NB4 (cell line): ENCODE results near the gene ZNF98.

Experiments
- DNase-seq: peaks from one replicate; pipeline ENCODE4 v3.0.0; 2010; ENCODE audit warnings: low read depth
- H3K4me3 ChIP-seq: one replicate; pipeline ENCODE4 v1.5.1; 2011; ENCODE audit warnings: mild to moderate bottlenecking, low read depth, low read length, moderate library complexity
- MYC ChIP-seq: IDR thresholded peaks from 2 replicates; pipeline ENCODE4 v1.6.1; 2011; ENCODE audit warnings: low read depth, low read length
- POLR2A ChIP-seq: IDR thresholded peaks from 2 replicates; pipeline ENCODE4 v1.6.1; 2011; ENCODE audit warnings: mild to moderate bottlenecking; ENCODE audit not compliant: insufficient read length; ENCODE audit errors: extremely low read depth
- TF ChIP-seq, protein P1 (sequence below): IDR thresholded peaks from 2 replicates; pipeline ENCODE4 v1.6.1; 2011; ENCODE audit warnings: low read depth, low read length
- TF ChIP-seq, protein P2 (sequence below): IDR thresholded peaks from one replicate; pipeline ENCODE4 v1.5.1; 2012; ENCODE audit warnings: low read depth, low read length

The ZNF98 gene

DNA sequence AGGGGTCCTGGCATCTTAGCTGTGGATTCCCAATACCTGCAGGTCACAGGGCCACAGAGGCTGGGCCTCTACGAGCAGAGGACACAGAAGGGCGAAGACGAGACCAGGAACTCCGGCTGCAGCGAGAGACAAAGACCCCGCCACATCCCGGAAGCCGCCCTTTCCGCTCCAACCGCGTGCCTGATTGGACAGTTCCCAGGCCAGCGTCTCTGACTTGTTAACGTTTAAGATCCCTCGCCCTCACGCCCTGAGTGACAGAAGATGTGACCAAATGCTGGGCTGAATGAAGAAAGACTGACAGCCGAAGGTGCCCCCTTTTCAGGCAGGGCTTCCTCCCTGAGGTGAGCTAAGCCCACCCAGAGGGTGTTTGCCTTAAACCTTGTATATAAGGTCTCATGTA lies at the start of gene ZNF98:
TSS of gene ZNF98 (minus strand) at position 136 of the 400 bp plus-strand sequence. CDS start at position 14, 122 bp downstream.
- TF ChIP-seq, protein P1, sequence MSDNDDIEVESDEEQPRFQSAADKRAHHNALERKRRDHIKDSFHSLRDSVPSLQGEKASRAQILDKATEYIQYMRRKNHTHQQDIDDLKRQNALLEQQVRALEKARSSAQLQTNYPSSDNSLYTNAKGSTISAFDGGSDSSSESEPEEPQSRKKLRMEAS: no peak
- TF ChIP-seq MYC: no peak
- TF ChIP-seq, protein P2, sequence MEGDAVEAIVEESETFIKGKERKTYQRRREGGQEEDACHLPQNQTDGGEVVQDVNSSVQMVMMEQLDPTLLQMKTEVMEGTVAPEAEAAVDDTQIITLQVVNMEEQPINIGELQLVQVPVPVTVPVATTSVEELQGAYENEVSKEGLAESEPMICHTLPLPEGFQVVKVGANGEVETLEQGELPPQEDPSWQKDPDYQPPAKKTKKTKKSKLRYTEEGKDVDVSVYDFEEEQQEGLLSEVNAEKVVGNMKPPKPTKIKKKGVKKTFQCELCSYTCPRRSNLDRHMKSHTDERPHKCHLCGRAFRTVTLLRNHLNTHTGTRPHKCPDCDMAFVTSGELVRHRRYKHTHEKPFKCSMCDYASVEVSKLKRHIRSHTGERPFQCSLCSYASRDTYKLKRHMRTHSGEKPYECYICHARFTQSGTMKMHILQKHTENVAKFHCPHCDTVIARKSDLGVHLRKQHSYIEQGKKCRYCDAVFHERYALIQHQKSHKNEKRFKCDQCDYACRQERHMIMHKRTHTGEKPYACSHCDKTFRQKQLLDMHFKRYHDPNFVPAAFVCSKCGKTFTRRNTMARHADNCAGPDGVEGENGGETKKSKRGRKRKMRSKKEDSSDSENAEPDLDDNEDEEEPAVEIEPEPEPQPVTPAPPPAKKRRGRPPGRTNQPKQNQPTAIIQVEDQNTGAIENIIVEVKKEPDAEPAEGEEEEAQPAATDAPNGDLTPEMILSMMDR: no peak
- no peak for TF ChIP-seq POLR2A
- H3K4me3 ChIP-seq: no peak within 1 kb of the TSS
- no peak for DNase-seq

DNA sequence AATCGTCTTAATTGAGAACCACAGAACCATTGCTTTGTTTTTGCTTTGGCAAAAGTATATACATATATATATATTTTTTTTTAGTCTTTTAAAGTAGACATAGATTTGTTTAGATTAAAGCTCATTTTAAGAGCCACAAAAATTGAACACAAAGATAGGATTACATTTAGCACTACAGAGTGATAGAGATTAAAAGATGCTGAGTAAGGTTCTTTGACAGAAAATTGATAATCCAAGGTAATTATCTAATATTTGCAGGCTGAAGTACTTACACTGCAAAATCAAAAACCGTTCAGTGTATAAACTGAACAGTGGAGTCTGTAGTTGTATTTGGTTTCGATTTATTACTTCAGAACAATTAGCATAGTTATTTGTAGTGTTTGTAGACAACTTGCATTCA lies 24.5 kb upstream of the ZNF98 start:
- DNase-seq: no peak
- H3K4me3 ChIP-seq: no peak overlapping the region
- TF ChIP-seq, protein P2: no peak
- TF ChIP-seq POLR2A: no peak
- TF ChIP-seq, protein P1: no peak
- TF ChIP-seq MYC: no peak

DNA sequence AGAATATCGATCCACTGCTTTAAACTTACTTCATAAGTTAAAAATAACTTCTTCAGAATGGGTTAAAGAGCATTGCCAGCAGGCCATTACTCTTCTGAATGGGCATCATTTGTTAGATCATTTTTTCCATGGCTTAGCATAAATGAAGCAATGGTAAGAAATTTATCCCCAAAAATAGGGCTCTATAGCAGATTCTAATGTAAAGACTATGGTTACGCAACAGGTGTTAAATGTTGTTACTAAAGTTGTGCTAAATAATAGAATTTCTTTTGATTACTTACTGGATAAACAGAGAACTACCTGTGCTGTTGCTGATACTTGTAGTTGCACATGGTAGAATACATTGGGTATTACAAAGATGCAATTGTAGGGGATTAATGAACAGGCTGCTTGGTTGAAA lies 15.9 kb upstream of the ZNF98 start:
- no peak overlapping the region for H3K4me3 ChIP-seq
- no peak for DNase-seq
- TF ChIP-seq, protein P2: no peak
- TF ChIP-seq POLR2A (no peak), MYC (no peak)
- TF ChIP-seq, protein P1: no peak

DNA sequence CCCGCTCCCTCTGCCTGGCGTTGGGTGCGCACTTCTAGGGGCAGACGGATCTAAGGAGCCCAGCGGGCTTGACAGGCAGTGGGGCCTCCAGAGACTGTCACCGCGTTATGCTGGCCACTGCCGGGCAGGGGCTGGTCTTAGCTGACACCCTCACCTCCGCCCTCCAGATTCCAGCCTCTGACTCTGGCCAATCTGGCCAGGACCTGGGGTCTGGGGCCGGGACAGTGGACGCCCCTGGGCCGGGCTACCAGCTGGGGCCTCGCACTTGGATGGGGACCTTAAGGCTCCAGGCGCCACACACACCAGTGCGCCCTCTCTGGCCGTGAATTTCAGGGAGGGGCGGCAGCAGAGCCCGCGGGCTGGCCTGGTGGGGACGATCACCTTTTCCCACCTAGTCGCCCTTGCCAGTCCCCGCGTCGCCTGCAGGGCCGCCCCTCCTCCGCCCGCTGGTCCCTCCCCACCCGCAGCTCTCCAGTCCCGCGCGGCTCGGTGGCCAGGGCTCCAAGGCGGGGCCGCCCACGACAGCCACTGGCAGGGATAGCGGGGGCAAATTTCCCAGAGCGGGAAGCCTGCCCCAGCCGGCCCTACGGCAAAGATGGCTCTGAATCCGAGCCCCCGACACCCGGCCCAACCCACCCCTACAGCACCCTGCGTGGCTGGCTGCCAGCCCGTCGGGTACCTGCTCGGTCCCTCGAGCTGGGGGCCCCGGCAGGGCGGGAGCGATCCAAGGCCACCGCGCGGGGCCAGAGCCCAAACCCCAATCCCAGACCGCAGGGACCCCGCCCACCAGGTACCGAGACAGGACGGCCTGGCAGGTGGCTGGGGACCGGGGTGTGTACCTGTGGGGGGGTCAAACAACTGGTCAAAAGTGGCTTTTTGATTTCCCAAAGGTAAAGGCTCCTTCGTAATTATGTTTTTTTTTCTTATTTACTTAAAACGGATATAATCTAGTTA lies 6.1 kb upstream of the ZNF98 start:
- DNase-seq: no peak
- H3K4me3 ChIP-seq: no peak overlapping the region
- TF ChIP-seq, protein P2: no peak
- no peak for TF ChIP-seq POLR2A
- no peak for TF ChIP-seq MYC
- TF ChIP-seq, protein P1: no peak

DNA sequence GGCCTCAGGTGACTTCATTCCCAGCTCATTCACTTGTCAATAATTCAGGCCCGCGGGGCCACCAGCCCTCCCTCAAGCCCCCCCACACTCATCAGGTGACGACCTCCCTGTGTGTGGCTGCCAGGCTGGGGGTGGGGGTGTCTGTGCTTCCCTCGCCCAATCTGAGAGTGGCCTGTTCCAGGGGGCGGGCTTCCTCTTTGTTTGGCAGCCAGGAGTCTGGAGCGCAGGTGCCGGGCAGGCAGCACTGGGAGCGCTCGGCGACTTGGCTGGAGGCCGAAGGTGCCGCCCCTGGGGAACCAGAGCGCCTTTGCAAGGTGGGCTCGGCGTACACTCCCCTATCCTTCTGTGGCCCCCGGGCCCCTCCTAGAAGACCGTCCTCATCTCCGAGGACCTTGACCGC lies 5.4 kb upstream of the ZNF98 start:
- no peak for TF ChIP-seq MYC
- TF ChIP-seq, protein P1: no peak
- TF ChIP-seq POLR2A: no peak
- H3K4me3 ChIP-seq: no peak overlapping the region
- no peak for DNase-seq

DNA sequence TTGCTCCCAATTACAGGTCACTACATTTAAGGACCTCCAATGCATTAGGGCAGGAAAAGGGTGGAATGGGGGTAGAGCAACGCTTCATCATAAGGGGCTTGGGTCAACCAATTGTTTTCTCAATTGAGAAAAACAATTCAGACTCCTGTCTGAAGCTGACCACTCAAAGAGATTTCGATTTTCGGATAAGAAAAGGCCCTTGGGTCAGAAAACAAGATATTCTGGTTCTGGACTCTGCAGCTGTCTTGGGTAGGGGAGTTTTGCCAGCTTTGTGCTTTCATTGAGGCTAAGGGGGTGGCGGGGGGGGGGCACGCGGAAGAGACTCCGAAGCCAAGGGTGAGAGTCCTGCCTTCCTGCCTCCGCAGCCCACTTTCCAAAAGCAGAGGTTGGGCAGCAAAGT lies 4.8 kb upstream of the ZNF98 start:
- no peak for DNase-seq
- no peak overlapping the region for H3K4me3 ChIP-seq
- TF ChIP-seq POLR2A: no peak
- TF ChIP-seq, protein P2: no peak
- no peak for TF ChIP-seq MYC
- TF ChIP-seq, protein P1: no peak
